ENCODE measurements around the gene IRF8.

Gene IRF8

GRCh38 chr16:85944572-85945423 lies 45.8 kb downstream of the IRF8 start:
- DNase-seq, result no peak
- in situ Hi-C loops (cut with HindIII; ENCODE audit: low pct_ligation_motif_present, low pct_unique_long_range_greater_than_20kb, low sequenced_read_pairs), result no loop called here

GRCh38 chr16:85945424-85945751 lies 46.4 kb downstream of the IRF8 start:
- in situ Hi-C loops (cut with HindIII; ENCODE audit: low pct_ligation_motif_present, low pct_unique_long_range_greater_than_20kb, low sequenced_read_pairs), result no loop called here
- no peak for DNase-seq

GRCh38 chr16:85946541-85947124 lies 47.7 kb downstream of the IRF8 start:
- no peak for DNase-seq
- in situ Hi-C loops (cut with HindIII; ENCODE audit: low pct_ligation_motif_present, low pct_unique_long_range_greater_than_20kb, low sequenced_read_pairs), result no loop called here

DNA sequence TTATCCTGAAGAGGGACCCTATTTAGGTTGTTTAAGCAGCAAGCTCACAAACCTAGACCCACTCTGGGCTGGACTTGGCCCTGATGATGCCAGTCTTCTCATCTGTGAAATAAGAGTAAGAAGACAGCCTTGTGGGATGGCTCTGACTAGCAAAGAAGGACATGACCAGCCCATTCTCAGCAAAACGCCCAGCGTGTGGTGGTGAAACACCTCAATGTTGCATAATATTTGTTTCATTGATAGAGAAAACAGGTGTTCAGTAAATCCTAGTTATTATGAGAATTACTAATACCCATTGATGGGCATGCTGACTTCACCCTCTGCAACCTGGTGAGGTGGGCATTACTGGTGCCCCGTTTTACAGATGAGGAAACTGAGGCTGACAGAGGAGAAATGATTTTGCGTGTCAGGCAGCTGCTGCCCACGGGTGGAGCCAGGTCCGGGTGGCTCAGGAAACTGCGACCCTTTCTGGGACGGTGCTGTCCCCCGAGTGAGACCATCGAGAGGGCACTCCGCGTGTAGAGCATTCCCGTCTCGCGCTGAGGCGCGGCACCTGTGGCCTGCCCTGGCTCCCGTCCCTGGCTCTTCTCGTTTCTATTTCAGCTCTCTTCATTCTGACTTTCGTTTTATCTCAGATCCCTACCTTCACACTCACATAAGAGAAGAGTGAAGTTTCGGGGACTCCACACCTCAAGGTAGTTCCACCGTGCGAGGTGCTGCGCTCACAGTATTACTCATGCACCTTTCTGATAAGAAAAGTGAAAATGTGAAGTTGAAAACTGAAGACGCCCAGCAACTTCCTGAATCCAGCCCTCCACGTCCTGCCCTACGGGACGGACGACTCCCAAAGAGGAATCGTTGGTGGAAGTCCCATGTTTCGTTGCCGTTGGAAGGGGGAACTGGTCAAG lies 48.5 kb downstream of the IRF8 start:
- in situ Hi-C loops (cut with HindIII; ENCODE audit: low pct_ligation_motif_present, low pct_unique_long_range_greater_than_20kb, low sequenced_read_pairs), result no loop called here
- no peak for DNase-seq

DNA sequence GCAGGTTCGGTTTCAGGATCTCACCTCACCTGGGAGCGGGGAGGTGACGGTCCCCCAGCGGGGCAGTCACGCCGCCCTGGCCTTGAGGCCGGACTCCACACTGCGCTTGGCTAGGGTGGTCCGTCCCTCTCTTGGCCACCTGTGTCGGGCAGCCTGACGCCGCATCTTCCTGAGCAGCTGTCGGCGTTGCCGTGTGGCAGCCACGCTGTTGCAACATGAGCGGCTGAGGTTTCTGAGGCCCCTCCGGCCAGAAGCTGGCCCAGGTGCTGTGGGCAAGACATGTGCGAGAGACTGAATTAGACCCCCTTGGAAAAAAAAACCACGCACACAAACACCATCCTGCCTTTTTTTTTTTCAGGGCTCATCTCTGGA lies 49.2 kb downstream of the IRF8 start:
- in situ Hi-C loops (cut with HindIII; ENCODE audit: low pct_ligation_motif_present, low pct_unique_long_range_greater_than_20kb, low sequenced_read_pairs), result no loop called here
- no peak for DNase-seq

- in situ Hi-C loops (cut with HindIII; ENCODE audit: low pct_ligation_motif_present, low pct_unique_long_range_greater_than_20kb, low sequenced_read_pairs), result no loop called here
Measured at GRCh38 chr16:85948616-85949265, 49.8 kb downstream of the IRF8 start.

GRCh38 chr16:85950136-85950918 lies 51.4 kb downstream of the IRF8 start:
- in situ Hi-C loops (cut with HindIII; ENCODE audit: low pct_ligation_motif_present, low pct_unique_long_range_greater_than_20kb, low sequenced_read_pairs), result no loop called here
- DNase-seq, result no peak

More at GRCh38 chr16:85948616-85949265, 49.8 kb downstream of the IRF8 start:
- no peak for DNase-seq

GRCh38 chr16:85952197-85952596 lies 53.2 kb downstream of the IRF8 start:
- in situ Hi-C loops (cut with HindIII; ENCODE audit: low pct_ligation_motif_present, low pct_unique_long_range_greater_than_20kb, low sequenced_read_pairs), result no loop called here
- DNase-seq, result no peak

DNA sequence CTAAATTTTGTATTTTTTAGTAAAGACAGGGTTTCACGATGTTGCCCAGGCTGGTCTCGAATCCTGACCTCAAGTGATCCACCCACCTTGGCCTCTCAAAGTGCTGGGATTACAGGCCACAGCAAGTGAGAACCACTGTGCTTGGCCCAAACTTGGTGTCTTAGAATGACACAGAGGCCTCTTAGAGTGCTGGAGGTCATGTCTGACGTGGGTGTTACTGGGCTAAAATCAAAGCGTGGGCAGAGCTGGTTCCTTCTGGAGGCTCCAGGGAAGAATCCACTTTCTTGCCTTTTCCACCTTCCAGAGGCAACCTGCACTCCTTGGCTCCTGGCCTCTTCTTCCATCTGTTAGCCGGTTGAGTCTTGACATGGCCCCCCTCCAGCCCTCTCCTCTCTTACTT lies 53.8 kb downstream of the IRF8 start:
- DNase-seq, result no peak
- in situ Hi-C loops (cut with HindIII; ENCODE audit: low pct_ligation_motif_present, low pct_unique_long_range_greater_than_20kb, low sequenced_read_pairs), result no loop called here

DNA sequence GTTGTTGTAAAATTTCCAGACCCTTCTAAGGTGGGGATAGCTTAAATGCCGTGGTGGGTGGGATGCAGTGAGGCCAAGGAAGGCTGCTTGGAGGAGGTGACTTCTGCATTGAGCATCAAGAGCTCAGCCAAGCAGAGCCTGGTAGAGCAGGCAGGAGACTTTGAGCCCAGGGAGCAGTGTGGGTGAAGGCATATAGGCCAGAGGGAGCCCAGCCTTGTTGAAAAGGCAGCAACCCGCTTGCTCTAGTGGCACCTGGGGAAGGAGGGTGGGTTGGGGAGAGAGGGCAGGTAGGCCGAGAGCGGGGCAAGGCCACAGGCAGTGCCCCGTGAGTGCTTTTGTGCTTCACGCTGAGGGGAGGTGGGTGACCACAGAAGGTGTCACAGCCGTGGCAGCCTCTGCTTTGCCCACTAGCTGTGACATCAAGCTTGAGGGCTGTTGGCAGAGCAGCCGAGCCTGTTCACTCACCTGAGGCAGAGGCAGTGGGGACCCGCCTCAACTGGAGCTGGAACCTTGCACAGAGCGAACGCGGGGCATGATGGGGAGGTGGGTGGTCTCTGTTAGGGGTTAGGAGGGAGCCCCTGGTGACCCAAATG lies 56.1 kb downstream of the IRF8 start:
- in situ Hi-C loops (cut with HindIII; ENCODE audit: low pct_ligation_motif_present, low pct_unique_long_range_greater_than_20kb, low sequenced_read_pairs), result no loop called here
- DNase-seq, result no peak

DNA sequence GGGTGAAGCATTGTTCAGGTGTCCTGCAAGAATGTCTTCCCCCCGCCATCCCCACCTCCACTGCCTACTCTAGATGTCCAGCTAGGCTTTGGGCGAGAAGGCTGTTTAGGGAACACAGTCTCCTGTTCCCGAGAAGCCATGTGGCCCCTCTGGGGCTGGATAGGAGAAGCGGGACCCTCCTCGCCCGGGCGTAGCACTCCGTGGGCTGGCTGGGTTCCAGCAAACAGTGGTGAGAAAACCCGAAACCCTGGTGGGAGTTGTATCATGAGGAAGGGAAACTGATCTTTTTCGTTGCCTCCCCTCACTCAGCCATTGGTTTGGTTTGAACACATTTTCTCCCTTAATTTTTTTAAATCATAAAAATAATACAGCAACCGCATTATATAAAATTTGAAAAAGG lies 56.6 kb downstream of the IRF8 start:
- DNase-seq, result no peak
- in situ Hi-C loops (cut with HindIII; ENCODE audit: low pct_ligation_motif_present, low pct_unique_long_range_greater_than_20kb, low sequenced_read_pairs), result no loop called here

GRCh38 chr16:85956426-85956825 lies 57.5 kb downstream of the IRF8 start:
- no peak for DNase-seq
- in situ Hi-C loops (cut with HindIII; ENCODE audit: low pct_ligation_motif_present, low pct_unique_long_range_greater_than_20kb, low sequenced_read_pairs), result no loop called here

GRCh38 chr16:85958731-85959130 lies 59.8 kb downstream of the IRF8 start:
- in situ Hi-C loops (cut with HindIII; ENCODE audit: low pct_ligation_motif_present, low pct_unique_long_range_greater_than_20kb, low sequenced_read_pairs), result no loop called here

GRCh38 chr16:85959686-85960085 lies 60.7 kb downstream of the IRF8 start:
- DNase-seq, result no peak
- in situ Hi-C loops (cut with HindIII; ENCODE audit: low pct_ligation_motif_present, low pct_unique_long_range_greater_than_20kb, low sequenced_read_pairs), result no loop called here

More at GRCh38 chr16:85958731-85959130, 59.8 kb downstream of the IRF8 start:
- no peak for DNase-seq

GRCh38 chr16:85960486-85961046 lies 61.6 kb downstream of the IRF8 start:
- in situ Hi-C loops (cut with HindIII; ENCODE audit: low pct_ligation_motif_present, low pct_unique_long_range_greater_than_20kb, low sequenced_read_pairs), result no loop called here
- DNase-seq, result no peak

DNA sequence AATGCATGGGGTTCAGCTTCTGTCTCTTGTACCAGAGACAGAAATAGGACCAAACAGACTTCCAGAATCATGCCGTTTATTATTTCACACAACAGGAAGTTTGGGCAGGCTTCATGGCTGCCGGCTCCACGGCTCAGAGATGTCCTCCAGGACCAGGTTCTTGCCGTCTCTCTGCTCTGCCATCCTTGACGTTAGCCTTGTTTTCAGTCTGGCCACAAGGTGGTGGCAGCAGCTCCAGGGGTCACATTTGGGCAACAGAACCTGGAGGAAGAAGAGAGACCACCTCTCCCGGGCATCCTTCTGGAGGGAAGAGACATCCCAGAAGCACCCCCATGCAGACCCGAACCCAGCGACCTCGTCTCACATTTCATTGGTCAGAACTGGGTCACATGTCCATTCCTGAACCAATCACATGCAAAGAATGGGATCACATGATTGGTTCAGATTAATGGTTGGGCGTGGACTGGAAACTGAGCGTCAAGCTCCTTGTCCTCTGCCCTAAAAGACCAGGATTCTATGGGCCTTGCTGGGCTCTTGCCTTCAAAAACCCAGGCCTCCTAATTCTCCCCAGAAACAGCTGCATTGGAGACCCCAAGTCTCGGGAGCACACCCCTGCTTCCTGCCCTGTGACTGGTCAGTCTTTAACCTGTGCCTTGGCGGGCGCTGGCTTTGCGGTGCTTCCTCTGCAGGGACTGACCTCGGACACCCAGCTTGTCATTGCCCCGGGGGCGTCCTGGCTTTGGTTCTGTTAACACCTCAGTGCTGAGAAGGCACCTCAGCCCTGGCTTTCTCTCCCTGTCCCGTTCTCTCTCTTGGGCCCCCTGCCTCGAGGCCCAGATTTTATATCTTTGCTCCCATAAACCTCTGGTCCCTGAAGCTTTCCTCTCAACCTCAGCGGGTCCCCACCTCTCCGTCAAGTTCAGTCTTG lies 63.3 kb downstream of the IRF8 start:
- in situ Hi-C loops (cut with HindIII; ENCODE audit: low pct_ligation_motif_present, low pct_unique_long_range_greater_than_20kb, low sequenced_read_pairs), result no loop called here
- DNase-seq, result no peak
